Bone marrow (tissue), 2 donors: ENCODE results near the gene ATRNL1.

Source experiments
- DNase-seq, 2 donors: peaks; one replicate each; lab custom pipeline; 2025; lab: John Stamatoyannopoulos, UW

Gene ATRNL1

GRCh38 chr10:115903845-115904244, 810.7 kb downstream of the ATRNL1 start:
- DNase-seq = no peak

DNA sequence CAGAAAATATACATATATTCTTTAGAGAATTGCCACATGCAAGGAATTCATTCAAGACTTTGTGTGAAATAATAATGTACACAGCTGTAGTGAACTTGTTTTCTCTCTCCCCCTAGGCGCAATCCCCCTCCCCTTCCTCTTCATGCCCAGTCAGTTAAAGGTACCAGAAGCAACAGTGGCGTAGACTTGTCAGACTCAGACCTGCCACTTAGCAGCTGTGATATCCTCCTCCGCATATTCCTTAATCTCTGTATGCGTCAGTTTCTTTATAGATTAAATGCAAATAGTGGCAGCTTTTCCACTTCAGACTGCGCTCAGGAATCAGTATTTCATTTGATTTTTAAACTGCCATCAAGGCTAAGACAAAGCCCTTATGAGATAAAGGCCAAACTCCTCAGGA, 815.9 kb downstream of the ATRNL1 start:
- DNase-seq = no peak

GRCh38 chr10:115909962-115910731, 817.0 kb downstream of the ATRNL1 start:
- DNase-seq = no peak

GRCh38 chr10:115914475-115914874, 821.3 kb downstream of the ATRNL1 start:
- no peak for DNase-seq

DNA sequence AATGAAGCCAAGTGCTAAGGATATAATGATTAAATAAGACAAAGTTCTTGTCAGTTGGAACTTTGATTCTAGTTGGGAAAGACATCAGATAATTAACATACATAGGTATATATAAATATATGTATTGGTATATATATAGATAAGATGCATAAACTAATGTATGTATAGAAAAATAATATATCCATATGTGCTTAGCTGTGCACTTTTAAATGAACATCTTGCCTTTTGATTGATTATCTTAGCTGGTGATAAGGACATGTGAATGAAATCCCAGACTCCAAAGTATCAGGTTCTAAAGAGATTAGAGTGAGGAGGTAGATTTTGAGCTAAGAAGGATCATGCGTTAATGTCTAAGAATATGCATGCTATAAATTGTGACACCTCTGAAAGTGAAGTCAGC, 822.3 kb downstream of the ATRNL1 start:
- DNase-seq = no peak

- DNase-seq = no peak
Observed at GRCh38 chr10:115918812-115919211, 825.6 kb downstream of the ATRNL1 start.

GRCh38 chr10:115921795-115922194, 828.6 kb downstream of the ATRNL1 start:
- DNase-seq = no peak

DNA sequence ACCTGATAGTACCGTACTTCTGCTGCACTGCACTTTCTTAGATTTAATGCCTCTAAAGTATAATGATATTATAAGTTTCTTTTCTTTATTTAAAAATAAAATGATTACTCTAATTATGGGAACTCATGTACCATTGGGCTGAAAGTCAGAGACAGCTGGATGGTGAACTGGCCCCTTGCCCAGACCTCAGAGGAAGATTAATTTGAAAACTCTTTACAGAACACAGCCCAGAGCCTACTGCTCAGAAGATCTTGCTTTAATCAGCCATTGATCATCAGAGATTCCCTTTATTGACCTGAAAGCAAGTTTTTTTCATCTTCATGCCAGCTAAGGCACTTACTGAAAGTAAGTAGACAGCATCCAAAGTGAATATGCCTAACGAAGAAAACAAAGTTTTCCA, 838.1 kb downstream of the ATRNL1 start:
- DNase-seq = no peak

DNA sequence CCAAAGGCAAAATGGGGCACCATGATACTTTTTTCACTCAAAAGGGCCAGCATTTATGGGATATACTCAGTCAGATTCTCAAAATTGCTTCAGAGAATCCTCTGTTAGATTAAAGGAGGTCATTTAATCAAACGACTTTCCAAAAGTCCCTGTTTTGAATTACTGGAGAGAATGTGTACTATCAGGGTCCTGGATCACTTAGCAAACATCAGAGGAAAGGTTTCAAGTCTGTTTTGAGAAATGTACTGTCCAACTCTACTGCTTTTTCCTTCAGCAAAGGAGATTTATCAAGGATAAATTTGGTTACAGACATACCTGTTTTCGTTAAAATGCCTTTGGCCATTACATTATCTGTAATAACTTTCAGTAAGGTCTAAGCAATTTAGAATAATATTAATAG, 838.9 kb downstream of the ATRNL1 start:
- no peak for DNase-seq

DNA sequence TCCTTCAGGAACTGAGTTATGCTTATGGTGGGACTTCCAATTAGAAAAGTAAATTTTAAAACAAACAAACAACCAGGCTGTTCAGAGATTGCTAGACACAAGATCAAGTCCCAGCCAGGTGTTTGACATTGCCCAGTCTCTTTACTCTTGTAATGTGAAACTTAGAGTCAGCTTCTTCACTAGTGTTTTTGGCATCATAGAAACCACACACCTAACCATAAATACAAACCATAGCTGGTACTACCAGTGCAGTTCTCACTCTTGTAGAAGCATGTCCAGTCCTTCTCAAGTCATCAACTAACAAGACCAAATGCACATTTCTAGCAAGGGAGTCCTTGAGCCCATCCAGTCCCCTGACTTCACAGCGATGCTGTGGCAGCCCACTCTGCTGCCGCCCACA, 839.9 kb downstream of the ATRNL1 start:
- DNase-seq = no peak

DNA sequence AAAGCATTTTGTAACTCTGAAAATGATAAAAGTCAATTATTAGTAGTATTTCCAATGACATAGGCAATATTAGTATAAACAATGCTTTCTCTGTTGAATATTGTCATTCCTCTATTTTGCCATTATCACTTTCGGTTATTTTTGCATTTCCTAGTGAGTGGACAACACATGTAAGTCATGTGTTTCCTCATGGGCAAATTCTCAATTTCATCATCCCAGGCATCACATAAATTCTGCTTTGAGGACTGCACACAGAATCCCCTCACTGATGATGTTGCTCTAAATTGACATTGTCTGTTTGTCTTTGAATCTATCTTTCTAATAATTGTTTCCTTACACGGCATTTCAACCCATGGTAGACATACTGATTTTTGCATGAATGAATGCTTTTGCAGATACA, 842.6 kb downstream of the ATRNL1 start:
- DNase-seq = no peak

GRCh38 chr10:115936926-115937767, 844.0 kb downstream of the ATRNL1 start:
- DNase-seq = no peak

- no peak for DNase-seq
Observed at GRCh38 chr10:115937768-115938056, 844.5 kb downstream of the ATRNL1 start.

- DNase-seq = no peak
Observed at GRCh38 chr10:115939101-115939854, 846.1 kb downstream of the ATRNL1 start.

DNA sequence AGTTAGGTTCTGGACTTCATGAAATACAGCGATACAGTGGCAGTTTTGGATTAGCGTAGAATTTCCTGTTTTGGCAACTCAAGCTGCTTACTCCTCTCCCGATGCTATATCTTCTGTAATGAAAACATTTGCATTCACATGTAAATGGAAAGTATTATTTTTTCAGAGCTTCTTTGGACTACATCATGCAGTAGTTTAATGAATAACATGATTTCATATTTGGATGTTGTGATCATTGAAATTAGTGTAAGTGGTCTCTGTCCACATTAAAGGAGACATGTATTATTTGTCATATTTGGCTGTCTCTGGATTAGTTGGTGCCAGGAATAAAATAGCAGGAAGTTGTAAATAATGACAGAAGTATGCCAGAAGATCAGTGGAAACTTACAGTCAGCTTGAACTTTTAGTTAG, 848.2 kb downstream of the ATRNL1 start:
- no peak for DNase-seq

GRCh38 chr10:115942101-115942500, 848.9 kb downstream of the ATRNL1 start:
- DNase-seq = no peak

DNA sequence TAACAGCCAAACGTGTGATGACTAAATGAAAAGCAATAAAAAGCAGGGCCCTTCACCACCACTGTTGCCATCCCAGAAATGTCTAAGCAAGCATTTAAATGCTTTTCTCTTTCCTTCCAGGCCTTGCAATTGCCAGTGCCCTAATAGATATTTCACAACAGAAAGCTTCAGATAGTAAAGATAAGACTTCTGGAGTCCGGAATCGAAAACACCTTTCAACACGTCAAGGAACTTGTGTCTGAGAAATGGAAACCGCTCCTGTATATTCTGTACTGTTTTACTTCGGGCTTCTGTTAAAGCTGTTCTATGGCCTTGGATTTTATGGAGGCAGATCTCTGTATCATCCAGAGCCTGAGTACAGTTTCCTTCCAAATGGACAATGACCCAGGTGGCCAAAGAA, 851.4 kb downstream of the ATRNL1 start:
- no peak for DNase-seq

DNA sequence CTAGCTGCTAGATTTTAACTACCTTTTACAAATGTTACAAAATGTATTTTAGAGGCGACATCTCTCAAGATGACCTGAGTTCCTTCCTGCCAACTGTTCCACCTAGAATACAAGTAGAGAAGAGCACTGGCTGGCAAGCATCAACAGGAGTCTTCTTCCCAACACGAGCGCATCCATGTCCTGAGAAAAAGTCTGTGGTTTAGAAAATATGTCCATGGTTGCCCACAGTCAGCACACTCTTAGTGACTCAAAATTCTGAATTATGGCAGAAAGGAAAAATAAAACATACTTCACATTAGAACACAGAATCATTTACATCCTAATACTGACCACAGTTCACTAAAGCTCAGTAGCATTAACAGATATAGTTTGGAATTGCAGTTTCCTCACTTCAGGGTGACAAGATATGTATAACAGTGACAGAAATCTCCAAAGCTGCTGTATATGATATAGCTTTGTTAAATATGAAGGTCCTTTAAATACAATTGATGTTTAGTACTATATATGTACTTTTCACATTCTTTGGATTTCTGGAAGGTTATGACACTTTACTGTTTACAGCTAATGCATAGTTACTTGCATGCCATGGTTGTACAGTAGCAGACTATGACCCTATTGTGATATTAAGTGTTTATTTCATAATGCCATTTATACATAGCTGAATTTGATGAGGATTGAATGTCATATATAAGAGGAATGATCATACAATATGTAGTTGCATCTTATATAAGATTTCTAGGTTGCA, 852.7 kb downstream of the ATRNL1 start:
- DNase-seq = no peak

DNA sequence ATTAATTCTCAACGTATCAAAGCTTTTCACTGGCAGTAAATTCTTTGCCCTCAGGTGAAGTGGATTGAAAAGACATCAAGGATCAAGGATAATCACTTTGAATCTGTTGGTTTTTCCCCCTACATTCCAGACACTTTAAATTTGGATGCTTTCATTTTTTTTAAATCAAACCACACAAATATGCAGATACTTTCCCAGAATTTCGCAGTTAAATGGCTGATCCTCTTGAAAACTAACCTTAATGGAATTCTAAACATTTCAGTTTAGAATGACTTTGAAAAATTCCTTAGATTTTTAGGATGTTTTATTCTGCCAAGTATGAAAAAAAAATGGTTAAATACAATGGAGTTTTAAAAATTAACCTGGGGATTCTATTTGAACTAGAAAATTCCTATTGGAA, 853.9 kb downstream of the ATRNL1 start:
- no peak for DNase-seq

DNA sequence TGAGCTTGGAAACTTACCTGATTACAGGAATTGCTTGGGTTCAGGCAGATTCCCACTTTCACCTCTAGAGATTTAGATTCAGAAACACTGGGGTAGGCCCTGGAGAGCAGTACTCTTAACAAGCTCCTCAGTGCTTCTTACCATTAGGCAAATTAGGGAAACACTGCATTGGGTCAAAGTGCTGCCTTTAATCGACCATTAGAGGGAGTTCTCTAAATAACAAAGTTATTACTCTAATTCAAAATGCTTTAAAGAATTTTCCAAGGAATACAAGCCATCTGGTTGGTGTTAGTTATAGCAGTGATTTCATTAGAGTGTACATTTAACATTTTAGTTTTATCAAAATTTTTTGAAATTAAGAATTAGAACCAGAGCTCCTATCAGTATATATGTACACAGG, 855.3 kb downstream of the ATRNL1 start:
- DNase-seq = no peak

DNA sequence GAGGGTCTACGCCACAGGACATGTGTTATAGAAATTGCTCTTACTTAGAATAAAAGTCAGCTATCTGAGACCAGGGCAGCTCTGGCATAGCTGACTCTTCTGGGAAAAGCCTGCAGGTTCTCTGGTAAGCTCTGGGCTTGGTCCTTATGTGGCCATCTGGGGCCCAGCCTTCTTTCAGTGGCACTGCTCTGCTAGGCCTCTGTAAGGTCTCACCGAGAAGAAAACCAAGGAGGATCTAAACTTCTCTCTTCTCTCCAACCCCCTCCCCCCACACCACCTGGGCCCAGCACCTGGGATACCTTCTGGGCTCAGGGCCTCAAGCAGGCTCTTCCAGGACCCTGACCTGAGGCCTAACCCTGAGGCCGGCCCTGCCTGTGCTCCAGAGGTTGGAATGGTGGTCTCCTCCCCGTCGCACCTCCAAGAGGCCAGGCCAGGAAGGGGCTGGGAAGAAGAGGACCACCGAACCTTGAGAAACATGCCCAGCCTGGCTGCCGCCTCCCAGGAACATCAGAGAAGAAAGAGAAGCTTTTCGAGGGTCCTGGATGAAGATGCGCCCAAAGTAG, 856.2 kb downstream of the ATRNL1 start:
- no peak for DNase-seq

GRCh38 chr10:115950320-115950719, 857.2 kb downstream of the ATRNL1 start:
- DNase-seq = no peak
